HepG2 (cell line): Measurements from ENCODE around the gene TPRG1L. TPM values are rescaled to one million over a fixed set of nuclear protein-coding genes. Genes with fewer than 3 reads are reported as not detected.
A peak's percentile ranks its signal among the peaks of the same experiment; 100 is the strongest.

Source experiments
- ARID5B ChIP-seq: IDR thresholded peaks from 2 replicates; pipeline ENCODE4 v1.4.0; 2020; ENCODE audit warnings: mild to moderate bottlenecking, missing genetic modification reagents
- DPF2 ChIP-seq: sonication (generic); formaldehyde crosslinking; IDR thresholded peaks from 2 replicates; pipeline ENCODE4 v1.4.0; 2020; ENCODE audit warnings: mild to moderate bottlenecking, low read depth, missing genetic modification reagents, borderline replicate concordance
- HDAC2 ChIP-seq: sonication (generic); formaldehyde crosslinking; IDR thresholded peaks from 2 replicates; pipeline ENCODE4 v1.4.0; 2020; ENCODE audit warnings: missing genetic modification reagents
- KLF11 ChIP-seq: IDR thresholded peaks from 2 replicates; pipeline ENCODE4 v1.6.1; 2016; ENCODE audit warnings: missing compliant biosample characterization
- LCORL ChIP-seq, 2 experiments: fragments of 450-650 bp in 1 of 2; sonication (generic) in 1 of 2; formaldehyde crosslinking in 1 of 2; IDR thresholded peaks; 2 replicates each; pipeline versions ENCODE4 v1.5.0 to v1.6.1; 2017 to 2020; ENCODE audit warnings: antibody characterized with exemption in 1 of 2, missing genetic modification reagents in 1 of 2
- MTA3 ChIP-seq: sonication (generic); formaldehyde crosslinking; IDR thresholded peaks from 2 replicates; pipeline ENCODE4 v1.4.0; 2020; ENCODE audit warnings: missing genetic modification reagents
- NONO ChIP-seq, 2 experiments: fragments of 450-650 bp in 1 of 2; sonication (generic) in 1 of 2; formaldehyde crosslinking in 1 of 2; IDR thresholded peaks in 1 of 2; conservative IDR thresholded peaks in 1 of 2; 2 replicates each; pipeline versions ENCODE4 v1.6.1 to v1.8.0; 2017 to 2022; ENCODE audit warnings: mild to moderate bottlenecking in 1 of 2, missing genetic modification reagents in 1 of 2, moderate library complexity in 1 of 2
- PBX2 ChIP-seq: IDR thresholded peaks from 2 replicates; pipeline ENCODE4 v1.6.1; 2016; ENCODE audit warnings: control low read depth
- SIN3A ChIP-seq: IDR thresholded peaks from 2 replicates; pipeline ENCODE4 v1.6.1; 2011; ENCODE audit warnings: low read depth, mild to moderate bottlenecking, control low read depth, low read length, borderline replicate concordance
- TFDP1 ChIP-seq: IDR thresholded peaks from 2 replicates; pipeline ENCODE4 v1.6.1; 2016; ENCODE audit warnings: missing compliant biosample characterization, missing genetic modification reagents, borderline replicate concordance
- ZFP91 ChIP-seq: sonication (generic); formaldehyde crosslinking; IDR thresholded peaks from 2 replicates; pipeline ENCODE4 v1.9.0; 2022; ENCODE audit warnings: missing genetic modification reagents, mild to moderate bottlenecking, borderline replicate concordance
- ZHX1 ChIP-seq: sonication (generic); formaldehyde crosslinking; IDR thresholded peaks from 2 replicates; pipeline ENCODE4 v1.8.1; 2022; ENCODE audit warnings: low read depth, mild to moderate bottlenecking, missing genetic modification reagents
- ZNF34 ChIP-seq: sonication (generic); formaldehyde crosslinking; IDR thresholded peaks from 2 replicates; pipeline ENCODE4 v1.4.0; 2020; ENCODE audit warnings: mild to moderate bottlenecking, missing genetic modification reagents, borderline replicate concordance
- ZNF605 ChIP-seq: sonication (generic); formaldehyde crosslinking; IDR thresholded peaks from 2 replicates; pipeline ENCODE4 v1.8.0; 2022; ENCODE audit warnings: mild to moderate bottlenecking, missing genetic modification reagents
- ZNF850 ChIP-seq: sonication (generic); formaldehyde crosslinking; conservative IDR thresholded peaks from 2 replicates; pipeline ENCODE4 v1.9.0; 2021; ENCODE audit warnings: mild to moderate bottlenecking, missing genetic modification reagents
- ZZZ3 ChIP-seq: sonication (generic); formaldehyde crosslinking; IDR thresholded peaks from 2 replicates; pipeline ENCODE4 v1.4.0; 2020; ENCODE audit warnings: missing genetic modification reagents, mild to moderate bottlenecking, borderline replicate concordance
- polyA plus RNA-seq, 8 experiments: library from polyadenylated mRNA; depleted of rRNA in 3 of 8; stranded (reverse) in 7 of 8; unstranded in 1 of 8; fragments of >200 nt; fragmentation: Illumina TruSeq in 4 of 8; extraction: Trizol in 4 of 8; gene quantifications; 2 replicates each; pipeline versions ENCODE4 v1.2.1 to v1.2.3, GENCODE V29; 2011 to 2016; ENCODE audit warnings: low read depth in 4 of 8, missing spikeins in 1 of 8, mixed read lengths in 1 of 8; ENCODE audit not compliant: insufficient read depth in 1 of 8
- total RNA-seq, 5 experiments: library from RNA; depleted of rRNA; stranded (reverse); fragments of >200 nt; fragmentation: Illumina TruSeq; extraction: Trizol; gene quantifications; 2 replicates each; pipeline ENCODE4 v1.2.3, GENCODE V29; 2016; ENCODE audit warnings: low read depth in 1 of 5

TPRG1L gene
- total and polyA plus RNA-seq, 2 of the 13 experiments (the other 11 are each of a cell fraction or from before 2014, with no cell fraction given) = 21.3 to 37.4 TPM

- peak; percentile 8; the same call in 1 of the 2 replicates for TF ChIP-seq ARID5B (CRISPR knock-in tag)
- no peak for TF ChIP-seq ZNF605
- TF ChIP-seq LCORL (IDR thresholded peaks at IDR 0.05) = no peak
- 0 out of 2 replicates have a peak, but pooled peaks have one; percentile 45 for TF ChIP-seq LCORL (CRISPR knock-in tag; IDR thresholded peaks at IDR 0.05)
- TF ChIP-seq SIN3A = peak; percentile 68; the same call in 1 of the 2 replicates
- TF ChIP-seq NONO (IDR thresholded peaks at IDR 0.05) = no peak
- no peak; the same call in 1 of the 2 replicates for TF ChIP-seq NONO (CRISPR knock-in tag; conservative IDR thresholded peaks at IDR 0.05)
- TF ChIP-seq ZFP91 (CRISPR knock-in tag) = peak; percentile 79
- TF ChIP-seq PBX2 (CRISPR knock-in tag) = no peak
- TF ChIP-seq TFDP1 (CRISPR knock-in tag) = peak; percentile 67; the same call in 1 of the 2 replicates
- TF ChIP-seq ZNF34 (CRISPR knock-in tag) = no peak
- TF ChIP-seq ZZZ3 (CRISPR knock-in tag) = 0 out of 2 replicates have a peak, but pooled peaks have one; percentile 34
- TF ChIP-seq HDAC2 = no peak; the same call in 1 of the 2 replicates
- TF ChIP-seq MTA3 = no peak
- no peak for TF ChIP-seq ZHX1
- TF ChIP-seq ZNF850 (CRISPR knock-in tag) = no peak
- TF ChIP-seq KLF11 = no peak
- no peak for TF ChIP-seq DPF2
Observed at GRCh38 chr1:3649342-3650247, 24.8 kb downstream of the TPRG1L start, which contains the start of gene WRAP73 (continued).
